HG03196 (cell line): Measurements from ENCODE around the gene PATZ1.
"Not testable (repeated sequence)": the region's sequence is repeated elsewhere in the genome, so short reads cannot be mapped to it uniquely, and the experiment has no call there.

Source experiments
- ATAC-seq: cut with Tn5 transposase; IDR thresholded peaks from one replicate; pipeline ENCODE4 v1.9.1; 2021; ENCODE audit not compliant: unreplicated experiment

The PATZ1 gene

DNA sequence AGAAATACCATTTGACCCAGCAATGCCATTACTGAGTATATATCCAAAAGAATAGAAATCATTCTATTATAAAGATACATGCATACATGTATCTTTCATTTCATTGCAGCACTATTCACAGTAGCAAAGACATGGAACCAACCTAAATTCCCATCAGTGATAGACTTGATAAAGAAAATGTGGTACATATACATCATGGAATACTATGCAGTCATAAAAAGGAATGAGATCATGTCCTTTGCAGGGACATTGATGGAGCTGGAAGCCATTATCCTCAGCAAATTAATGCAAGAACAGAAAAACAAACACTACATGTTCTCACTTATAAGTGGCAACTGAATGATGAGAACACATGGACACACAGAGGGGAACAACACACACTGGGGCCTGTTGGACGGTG lies 31.9 kb downstream of the PATZ1 start:
- ATAC-seq: not testable (repeated sequence)

DNA sequence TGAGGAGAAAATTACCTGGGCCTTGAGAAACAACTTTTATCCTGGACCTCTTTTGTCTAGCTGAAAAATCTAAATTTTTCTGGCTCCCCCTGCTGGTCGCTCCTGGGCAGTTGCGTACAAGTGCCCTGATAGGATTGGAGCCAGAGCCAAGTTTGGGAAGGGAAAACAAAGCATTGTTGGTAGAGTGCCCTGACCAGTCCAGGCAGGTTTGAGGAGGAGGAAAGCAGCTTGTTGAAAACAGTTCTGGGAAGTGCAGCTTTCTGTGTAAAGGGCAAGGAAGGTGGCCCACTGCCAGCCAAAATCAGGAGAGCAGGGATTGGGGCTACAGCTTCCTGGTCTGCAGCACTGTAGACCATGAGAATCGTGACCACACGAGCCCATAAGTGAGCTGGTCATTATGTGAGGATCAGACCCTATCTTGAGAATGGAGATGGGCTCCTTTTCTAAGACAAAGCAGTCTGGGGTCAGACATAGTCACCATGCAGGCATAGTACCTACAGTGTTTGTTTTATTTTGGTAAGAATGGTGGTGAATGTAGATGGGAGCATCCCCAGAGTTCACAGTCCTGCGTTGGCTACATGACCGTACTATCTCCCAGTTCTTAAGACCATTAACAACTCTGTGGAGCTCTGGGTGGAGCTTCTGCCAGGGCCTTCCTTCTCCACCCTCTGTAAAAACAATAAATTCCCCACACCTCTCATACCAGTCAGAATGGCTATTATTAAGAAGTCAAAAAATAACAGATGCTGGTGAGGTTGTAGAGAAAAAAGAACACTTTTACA lies 32.6 kb downstream of the PATZ1 start:
- no peak for ATAC-seq

DNA sequence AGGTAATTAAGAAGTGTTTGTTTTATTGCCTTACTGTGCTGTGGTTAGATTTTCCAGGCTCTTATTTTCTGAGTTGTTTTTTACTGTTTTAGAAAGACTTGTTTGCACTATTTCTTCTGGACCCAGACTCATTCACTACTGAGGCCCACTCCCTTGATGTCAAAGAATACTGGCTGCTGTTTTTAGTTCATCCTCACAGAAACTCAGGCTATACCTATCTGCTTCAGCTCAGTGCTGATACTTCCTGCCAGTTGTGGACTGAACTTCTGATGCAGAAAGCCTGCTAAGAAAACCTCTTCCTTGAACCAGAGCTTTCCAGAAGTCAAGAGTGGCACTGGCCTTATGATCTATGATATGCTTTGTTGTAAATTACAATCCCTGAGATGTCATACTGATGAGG lies 38.0 kb downstream of the PATZ1 start:
- no peak for ATAC-seq

DNA sequence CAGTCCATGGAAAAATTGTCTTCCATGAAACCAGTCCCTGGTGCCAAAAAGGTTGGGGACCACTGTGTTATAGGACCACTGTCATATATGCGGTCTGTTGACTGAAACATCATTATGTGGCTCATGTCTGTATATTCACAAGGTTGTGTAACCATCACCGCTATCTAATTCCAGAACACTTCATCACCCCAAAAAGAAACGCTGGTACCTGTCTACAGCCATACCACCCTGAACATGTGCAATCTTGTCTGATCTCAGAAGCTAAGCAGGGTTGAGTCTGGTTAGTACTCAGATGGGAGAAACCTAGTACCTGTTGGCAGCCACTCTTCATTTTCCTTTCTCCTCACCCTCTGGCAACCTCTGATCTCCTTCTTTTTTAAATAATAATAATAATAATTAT lies 41.0 kb downstream of the PATZ1 start:
- ATAC-seq: no peak

DNA sequence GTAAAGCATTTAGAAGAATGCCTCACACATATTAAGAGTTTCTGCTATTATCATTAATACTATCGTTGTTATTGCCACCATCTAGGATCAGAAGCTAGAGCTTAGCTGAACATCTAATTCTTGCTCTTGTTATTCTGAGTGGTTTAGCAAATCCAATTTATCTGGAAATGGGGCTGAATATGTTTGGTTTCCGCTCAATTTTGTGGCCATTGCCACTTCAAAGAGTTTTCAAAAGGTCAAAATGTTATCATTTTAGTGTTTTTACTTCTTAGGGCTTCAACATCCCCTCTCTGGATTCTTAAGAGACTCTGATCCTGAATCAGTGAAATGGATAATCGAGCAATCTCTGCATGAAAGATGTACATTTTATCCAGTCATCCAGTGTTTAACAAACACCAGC lies 43.6 kb downstream of the PATZ1 start:
- ATAC-seq: no peak

DNA sequence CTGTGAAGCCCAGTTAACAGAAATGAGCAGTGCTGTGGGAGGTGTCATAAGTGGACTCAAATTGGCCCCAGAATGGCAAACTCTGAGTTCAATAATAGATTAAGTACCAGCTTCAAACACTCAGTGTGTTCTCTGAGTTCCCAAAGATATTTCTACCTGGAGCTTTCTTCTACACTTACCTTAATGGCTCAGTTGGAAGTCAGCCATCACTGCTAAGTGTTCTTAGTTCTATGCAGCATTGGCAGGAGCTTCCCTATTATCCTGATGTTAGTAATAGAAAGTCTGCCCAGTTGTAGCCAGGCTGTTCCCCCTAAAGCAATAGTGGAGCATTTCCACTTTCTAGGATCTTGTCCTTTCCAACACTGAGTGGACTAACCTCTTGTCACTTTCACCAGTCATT lies 44.1 kb downstream of the PATZ1 start:
- ATAC-seq: no peak

DNA sequence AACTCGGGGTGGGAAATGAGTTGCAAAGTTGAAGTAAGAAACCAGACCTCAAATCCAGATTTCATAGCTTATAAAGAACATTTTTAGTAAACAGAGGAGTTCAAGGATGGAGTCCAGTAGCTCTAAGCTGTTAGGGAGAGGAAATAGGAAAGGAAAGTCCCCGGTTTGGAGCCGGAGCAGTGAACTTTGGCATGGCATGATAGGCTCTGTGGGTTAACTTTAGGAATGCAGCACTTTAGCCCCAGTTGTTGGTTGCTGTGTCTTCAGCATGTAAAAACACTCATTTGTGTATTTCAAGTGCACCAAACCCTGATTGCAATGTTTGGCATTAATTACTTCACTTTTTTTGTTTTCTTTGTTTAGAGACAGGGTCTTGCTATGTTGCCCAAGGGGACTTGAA lies 45.2 kb downstream of the PATZ1 start:
- ATAC-seq: no peak

DNA sequence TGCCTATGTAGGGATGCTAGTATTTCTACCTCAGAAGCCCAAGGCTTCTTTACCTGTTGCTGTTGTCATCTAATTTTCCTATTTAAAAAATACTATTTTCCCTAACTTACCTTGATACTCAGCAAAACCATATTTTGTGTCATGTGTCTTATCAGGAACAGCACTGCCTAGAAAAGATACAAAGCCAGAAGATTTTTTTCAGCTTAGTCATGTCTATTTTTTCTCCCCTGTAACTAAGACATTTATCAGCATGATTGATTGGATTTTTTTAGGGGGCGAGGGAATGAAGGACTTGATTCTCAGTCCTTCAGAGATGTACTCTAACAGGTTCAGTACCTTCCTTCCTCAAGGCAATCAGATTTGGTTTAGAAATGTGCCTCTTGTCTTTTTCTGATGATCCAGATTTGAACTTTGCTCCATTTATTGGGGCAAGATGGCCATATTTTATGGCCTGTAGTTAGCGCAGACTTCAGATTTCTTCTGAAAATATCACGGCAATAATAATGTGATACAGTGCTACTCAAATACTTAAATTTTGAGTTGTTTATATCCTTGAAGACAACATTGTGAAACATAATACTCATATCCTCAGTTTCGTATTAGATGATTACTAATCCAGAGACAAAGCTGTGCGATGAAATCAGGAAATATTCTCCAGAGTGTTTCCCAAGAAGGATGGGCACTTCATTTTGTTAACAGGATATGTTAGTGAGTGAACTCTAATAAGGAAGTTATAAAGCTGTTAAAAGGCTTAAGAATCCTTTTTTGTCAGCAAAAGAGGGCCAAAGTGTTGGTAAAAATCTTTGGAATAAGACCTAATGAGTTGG lies 50.1 kb downstream of the PATZ1 start:
- ATAC-seq: no peak

DNA sequence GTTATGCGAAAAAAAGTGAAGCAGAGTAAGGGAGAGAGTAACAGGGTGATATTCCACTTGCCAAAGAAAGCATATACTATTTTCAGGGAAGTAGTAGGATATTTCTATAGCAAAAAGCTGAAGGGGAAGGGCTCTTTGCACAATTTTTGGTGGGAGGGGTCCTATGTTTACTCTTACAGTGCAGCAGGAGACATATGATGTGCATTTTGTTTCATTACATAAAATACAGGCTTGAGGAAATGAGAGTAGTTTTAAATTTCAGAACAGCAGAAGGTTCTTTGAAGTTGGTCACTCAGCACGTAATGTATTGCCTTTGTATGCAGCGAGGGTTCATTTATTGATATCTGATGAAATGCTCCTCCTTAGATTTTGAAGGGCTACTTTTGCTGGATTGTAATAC lies 50.8 kb downstream of the PATZ1 start:
- no peak for ATAC-seq

DNA sequence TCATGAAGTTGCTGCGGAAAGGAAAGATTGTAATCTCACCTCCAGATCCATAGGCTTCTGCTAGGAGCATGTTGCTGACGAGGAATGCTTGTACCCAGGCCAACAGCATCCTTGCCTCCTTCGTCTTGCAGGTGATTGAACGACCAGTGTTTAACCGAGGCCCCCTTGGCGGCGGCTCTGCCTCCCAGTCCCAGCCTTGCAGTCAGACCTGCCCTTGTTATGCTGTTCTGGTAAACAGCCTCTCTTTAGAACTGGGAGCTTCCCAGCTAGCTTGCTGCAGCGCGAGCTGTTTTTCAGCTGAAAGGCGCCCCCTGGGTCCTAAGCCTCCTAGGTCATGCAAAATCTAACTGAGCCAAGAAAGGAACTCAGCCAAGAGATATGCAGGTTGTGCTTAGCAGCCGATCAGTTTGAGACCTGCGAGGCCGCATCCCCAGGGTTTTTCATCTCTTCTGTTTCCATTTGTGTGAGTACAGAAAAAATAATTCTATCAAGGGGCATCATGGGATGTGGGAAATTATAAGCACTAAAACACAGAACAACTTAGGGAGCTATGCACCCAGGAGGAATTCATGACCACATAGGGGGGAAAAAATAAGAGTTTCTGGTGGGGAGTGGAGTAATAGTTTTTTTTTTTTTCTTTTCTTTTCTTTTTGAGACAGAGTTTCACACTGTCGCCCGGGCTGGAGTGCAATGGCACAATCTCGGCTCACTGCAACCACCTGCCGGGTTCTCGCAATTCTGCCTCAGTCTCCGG lies 53.7 kb downstream of the PATZ1 start, which contains the start of gene PIK3IP1:
Gene PIK3IP1, minus strand, starts transcription at position 253 of the 754 bp plus-strand sequence. Its CDS starts 144 bp downstream, at position 109.
- no peak for ATAC-seq

DNA sequence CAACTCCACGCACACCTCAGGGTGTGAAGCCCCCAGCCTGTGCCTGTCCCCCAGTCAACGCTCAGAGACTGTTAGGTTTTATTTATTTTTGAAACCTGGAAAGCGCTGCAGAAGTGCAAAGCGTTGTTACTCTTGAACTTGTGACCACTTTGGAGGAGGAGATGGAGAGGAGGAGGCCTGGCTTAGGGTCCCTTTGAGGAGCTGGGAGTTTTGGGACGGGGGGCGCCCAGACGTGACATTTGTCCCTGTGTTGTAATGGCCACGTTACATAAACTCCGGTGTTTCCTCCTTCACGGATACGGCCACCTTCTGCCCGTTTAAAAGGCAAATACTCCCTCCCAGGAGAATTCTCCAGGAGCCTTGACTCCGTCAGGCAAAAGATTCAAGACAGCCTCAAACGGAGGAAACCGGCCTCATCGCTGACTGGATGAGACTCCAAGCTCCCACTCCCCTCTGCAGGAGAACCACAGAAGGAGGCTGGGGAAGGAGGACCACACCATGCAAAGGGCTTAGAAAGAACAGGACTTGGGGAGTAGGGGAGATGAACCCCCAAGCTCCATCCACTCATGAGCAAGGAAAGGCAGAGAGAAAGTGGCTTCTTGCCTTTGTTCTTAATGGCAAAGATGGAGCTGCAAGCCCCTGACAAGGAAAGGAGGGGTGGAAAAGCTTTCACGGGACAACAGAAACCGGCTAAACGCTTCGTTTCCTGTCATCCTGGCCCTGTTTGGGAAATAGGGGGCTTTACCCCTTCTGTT lies 54.5 kb downstream of the PATZ1 start:
- ATAC-seq: no peak

DNA sequence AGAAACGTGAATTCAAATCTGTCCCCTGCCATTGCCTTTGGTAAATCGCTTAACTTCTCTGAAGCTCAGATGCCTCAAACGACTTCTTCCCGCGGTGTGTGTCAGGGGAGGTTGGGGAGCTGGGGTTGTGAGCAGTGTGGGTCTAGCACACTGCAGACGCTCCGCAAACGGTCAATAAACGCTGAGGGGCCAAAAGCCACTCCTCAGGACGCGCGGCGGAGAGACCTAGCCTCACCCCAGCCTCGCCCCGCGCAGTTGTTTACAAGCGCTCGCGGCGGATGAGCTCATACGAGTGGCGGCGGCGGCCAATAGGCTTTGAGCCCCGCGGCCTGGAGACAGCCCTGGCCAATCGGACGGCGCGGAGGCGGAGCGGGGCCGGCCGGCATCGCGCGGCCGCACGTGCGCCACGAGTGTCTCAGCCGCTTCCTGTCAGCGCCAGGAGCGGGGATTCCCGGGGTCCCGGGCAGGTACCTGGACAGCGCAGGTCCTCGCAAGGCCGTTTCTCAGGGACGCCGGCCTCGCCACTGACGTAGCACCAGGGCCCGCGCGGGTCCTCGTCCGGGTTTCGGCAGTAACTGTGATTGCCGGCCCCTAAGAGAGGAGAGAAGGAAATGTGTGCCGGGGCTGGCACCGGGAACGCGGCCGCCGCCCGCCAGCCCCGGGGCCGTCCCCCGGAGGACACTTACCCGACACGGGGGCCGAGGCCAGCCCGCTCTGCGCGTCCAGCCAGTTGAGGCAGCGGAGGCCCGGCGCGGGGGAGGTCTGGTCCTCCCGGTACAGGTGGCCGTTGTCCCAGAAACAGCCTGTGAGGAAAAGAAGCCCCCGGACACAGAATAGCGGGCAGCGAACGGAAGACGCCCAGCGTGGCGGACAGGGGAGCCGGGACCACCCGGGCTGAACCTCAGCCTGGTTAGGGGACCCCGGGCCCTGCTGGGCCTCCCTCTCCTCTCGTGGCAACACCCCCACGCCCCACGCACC lies 55.4 kb downstream of the PATZ1 start:
- ATAC-seq: peak; percentile 86

DNA sequence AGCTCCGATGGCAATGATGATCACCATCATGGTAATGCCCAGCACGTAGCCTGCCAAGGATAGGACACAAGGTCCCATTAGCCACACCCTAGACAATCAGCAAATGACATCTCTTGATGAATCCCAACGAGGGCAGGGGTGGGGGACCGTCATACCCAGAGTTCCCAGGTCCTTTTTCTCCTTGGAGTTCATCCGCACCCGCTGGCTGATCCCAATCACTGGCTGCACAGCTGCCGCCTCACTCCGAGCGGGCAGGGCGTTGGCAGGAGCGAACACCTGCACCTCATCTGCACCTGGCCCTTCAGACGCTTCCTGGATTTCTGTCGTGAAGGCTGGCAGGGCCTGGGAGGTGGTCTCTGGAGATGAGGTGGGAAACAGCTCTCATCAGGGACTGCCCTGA lies 56.8 kb downstream of the PATZ1 start:
- no peak for ATAC-seq

DNA sequence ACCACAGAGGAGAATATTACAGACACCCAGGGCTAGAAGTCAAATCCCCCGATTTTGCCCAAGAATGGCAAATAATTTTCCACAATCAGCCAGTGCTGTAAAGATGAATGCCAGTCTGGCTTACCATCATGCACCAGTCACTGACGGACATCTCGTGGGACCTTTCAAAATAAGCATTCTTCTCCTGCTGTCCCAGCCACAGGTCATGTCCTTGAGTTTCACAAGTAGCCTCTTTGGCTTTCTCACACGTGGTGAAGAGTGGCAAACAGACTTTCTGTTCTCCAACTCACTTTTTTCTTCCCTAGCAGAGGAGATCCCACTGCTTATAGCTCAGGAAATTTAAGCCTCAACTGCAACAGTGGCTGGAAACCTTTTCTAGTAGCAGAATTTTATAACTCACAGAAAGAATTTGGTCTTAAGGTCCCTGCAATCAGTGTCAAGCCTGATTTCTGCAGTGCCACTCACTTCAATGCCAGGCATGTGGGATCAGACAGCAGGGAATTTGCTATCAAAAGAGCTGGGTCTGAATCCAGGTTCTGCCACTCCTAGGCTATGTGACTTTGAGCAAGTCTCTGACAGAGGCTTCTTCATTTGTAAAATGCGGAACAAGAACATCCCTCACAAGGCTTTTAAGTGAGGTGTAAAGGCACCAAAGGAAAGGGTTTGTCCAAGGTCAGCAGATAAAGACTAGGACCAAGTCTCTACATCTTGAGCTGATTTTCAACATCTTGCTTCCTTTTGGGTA lies 57.5 kb downstream of the PATZ1 start:
- no peak for ATAC-seq

DNA sequence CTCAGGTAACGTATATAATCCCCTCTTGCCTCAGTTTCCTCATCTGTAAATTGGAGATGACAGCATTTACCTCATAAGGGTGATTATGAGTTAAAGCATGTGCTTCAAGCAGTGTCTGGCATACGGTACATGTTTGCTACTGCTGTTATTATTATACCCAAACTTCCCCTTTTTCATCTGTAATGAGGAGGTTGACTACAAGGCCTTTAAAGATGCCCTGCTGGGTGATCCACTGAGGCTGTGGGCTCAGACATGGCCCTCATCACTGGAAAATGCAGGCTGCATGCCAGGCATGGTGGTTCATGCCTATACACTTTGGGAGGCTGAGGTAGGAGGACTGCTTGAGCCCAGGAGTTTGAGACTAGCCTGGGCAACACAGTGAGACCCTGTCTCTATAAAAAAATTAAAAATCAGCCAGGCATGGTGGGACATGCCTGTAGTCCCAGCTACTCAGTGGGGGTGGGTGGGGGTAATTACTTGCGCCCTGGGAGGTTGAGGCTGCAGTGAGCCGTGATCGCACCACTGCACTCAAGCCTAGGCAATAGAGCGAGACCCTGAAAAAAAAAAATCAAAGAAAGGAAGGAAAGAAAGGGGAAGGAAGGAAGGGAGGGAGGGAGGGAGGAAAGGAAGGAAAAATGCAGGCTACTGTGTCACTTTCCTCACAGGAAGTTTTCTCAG lies 58.2 kb downstream of the PATZ1 start:
- no peak for ATAC-seq

DNA sequence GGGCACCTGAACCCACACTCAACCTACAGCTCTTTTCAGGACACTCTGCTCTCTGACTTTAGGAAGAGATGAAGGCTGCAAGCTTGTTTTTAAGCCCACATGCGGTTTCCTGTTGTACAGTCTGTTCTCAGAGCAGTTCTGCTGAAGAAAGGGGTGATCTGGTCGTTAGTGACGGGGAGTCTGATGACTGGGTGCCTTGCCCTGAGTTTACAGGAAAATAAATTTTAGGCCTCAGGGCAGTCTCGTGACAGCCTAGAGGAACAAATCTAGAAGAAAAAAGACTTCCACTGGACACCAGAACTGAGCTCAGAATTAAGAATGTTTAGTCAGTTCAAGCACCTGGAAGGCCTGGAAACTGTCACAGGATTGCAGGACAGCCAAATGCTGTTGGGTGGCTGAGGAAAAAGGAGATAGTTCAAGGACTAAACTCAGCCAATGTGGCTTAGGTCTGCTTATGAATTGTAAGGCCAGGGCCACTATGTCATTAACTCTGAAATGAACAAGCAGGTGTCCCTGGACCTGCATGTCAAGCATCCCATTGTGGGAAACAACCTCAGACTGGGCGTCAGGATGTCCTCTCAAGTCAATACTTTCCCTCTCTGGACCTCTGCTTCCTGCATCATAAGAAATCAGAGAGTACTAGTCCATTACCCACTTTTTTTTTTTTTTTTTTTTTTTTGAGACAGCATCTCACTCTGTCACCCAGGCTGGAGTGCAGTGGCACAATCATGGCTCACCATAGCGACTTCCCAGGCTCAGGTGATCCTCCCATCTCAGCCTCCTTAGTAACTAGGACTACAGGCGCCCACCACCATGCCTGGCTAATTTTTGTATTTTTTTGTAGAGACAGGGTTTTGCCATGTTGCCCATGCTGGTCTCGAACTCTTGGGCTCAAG lies 59.5 kb downstream of the PATZ1 start:
- no peak for ATAC-seq
